SK-N-SH (cell line): ENCODE measurements around the gene RPA1. TPM values are rescaled to one million over a fixed set of nuclear protein-coding genes. Genes with fewer than 3 reads are reported as not detected.

Source experiments
- CTCF ChIA-PET: fragments of 300-600, 350-600 bp; formaldehyde crosslinking; extraction: SDS; loops from one replicate; lab custom pipeline; 2021; lab: Yijun Ruan, JAX
- POLR2A ChIA-PET: fragments of 350-600 bp; sonication (Branson Sonifier 250); formaldehyde crosslinking; extraction: SDS; loops from one replicate; lab custom pipeline; 2020; ENCODE audit warnings: antibody characterized with exemption, inconsistent platforms; lab: Yijun Ruan, JAX
- DNase-seq: peaks from one replicate; pipeline ENCODE4 v3.0.0; 2012
- H2AFZ ChIP-seq: fragments of 200-600 bp; sonication (generic); 2 replicates; pipeline ENCODE4 v1.8.1; 2016; ENCODE audit warnings: antibody characterized with exemption, mild to moderate bottlenecking, low read depth
- H3F3A ChIP-seq: fragments of 200-600 bp; sonication (generic); replicated peaks from 2 replicates; pipeline ENCODE3; 2016; ENCODE audit warnings: antibody characterized with exemption, mild to moderate bottlenecking; ENCODE audit not compliant: insufficient read depth
- H3K27ac ChIP-seq, 2 experiments: fragments of 200-500 bp in 1 of 2; fragments of 200-600 bp in 1 of 2; sonication (Bioruptor generic) in 1 of 2; sonication (generic), shearing (Covaris generic) in 1 of 2; 2 replicates each; pipeline versions ENCODE4 v1.5.1 to v1.6.1; 2014 to 2016; ENCODE audit warnings: low read depth in 2 of 2, inconsistent platforms in 1 of 2, low read length in 1 of 2, mild to moderate bottlenecking in 1 of 2, mixed read lengths in 1 of 2
- H3K27me3 ChIP-seq: fragments of 200-600 bp; sonication (generic), shearing (Covaris generic); 2 replicates; pipeline ENCODE4 v1.6.1; 2016; ENCODE audit warnings: mixed run types; ENCODE audit not compliant: insufficient read depth
- H3K36me3 ChIP-seq, 2 experiments: fragments of 200-500 bp in 1 of 2; fragments of 200-600 bp in 1 of 2; sonication (Bioruptor generic) in 1 of 2; sonication (generic) in 1 of 2; replicated peaks in 1 of 2; 2 replicates each; pipeline versions ENCODE3 to v1.5.1; 2014 to 2016; ENCODE audit warnings: low read length in 1 of 2, mild to moderate bottlenecking in 1 of 2; ENCODE audit not compliant: insufficient read depth in 2 of 2, control insufficient read depth in 1 of 2
- H3K4me1 ChIP-seq, 2 experiments: fragments of 200-500 bp in 1 of 2; fragments of 200-600 bp in 1 of 2; sonication (Bioruptor generic) in 1 of 2; sonication (generic), shearing (Covaris generic) in 1 of 2; 2 replicates each; pipeline versions ENCODE4 v1.5.1 to v1.6.1; 2014 to 2016; ENCODE audit warnings: low read depth in 1 of 2, low read length in 1 of 2, mixed run types in 1 of 2; ENCODE audit not compliant: insufficient read depth in 2 of 2, control insufficient read depth in 1 of 2
- H3K4me2 ChIP-seq: fragments of 200-600 bp; sonication (generic), shearing (Covaris generic); 2 replicates; pipeline ENCODE4 v1.6.1; 2017; ENCODE audit warnings: mixed run types
- H3K4me3 ChIP-seq, 2 experiments: fragments of 200-500 bp in 1 of 2; fragments of 200-600 bp in 1 of 2; sonication (Bioruptor generic) in 1 of 2; sonication (generic), shearing (Covaris generic) in 1 of 2; 2 replicates each; pipeline versions ENCODE4 v1.5.1 to v1.8.1; 2014 to 2016; ENCODE audit warnings: low read depth in 2 of 2, inconsistent platforms in 1 of 2, low read length in 1 of 2, mild to moderate bottlenecking in 1 of 2, mixed read lengths in 1 of 2, moderate library complexity in 1 of 2
- H3K79me2 ChIP-seq: fragments of 200-600 bp; sonication (generic); 2 replicates; pipeline ENCODE4 v1.8.1; 2017; ENCODE audit warnings: mild to moderate bottlenecking; ENCODE audit not compliant: insufficient read depth
- H3K9ac ChIP-seq: fragments of 200-600 bp; sonication (generic); 2 replicates; pipeline ENCODE4 v1.6.1; 2017; ENCODE audit warnings: mixed run types
- H3K9me2 ChIP-seq: fragments of 200-600 bp; sonication (generic); 2 replicates; pipeline ENCODE4 v1.6.1; 2017; ENCODE audit warnings: mixed run types
- H3K9me3 ChIP-seq: fragments of 200-600 bp; sonication (generic); 2 replicates; pipeline ENCODE4 v1.6.1; 2017; ENCODE audit warnings: mixed run types, mild to moderate bottlenecking, moderate library complexity
- H4K20me1 ChIP-seq: fragments of 200-600 bp; sonication (generic); 2 replicates; pipeline ENCODE4 v1.6.1; 2017; ENCODE audit warnings: mild to moderate bottlenecking, mixed run types; ENCODE audit not compliant: insufficient read depth
- CHD2 ChIP-seq: fragments of 150-350 bp; IDR thresholded peaks from 2 replicates; pipeline ENCODE4 v1.6.1; 2018; ENCODE audit warnings: low read length; ENCODE audit not compliant: partially characterized antibody
- FOSL2 ChIP-seq: IDR thresholded peaks from 2 replicates; pipeline ENCODE4 v1.4.0; 2012; ENCODE audit warnings: low read depth, mild to moderate bottlenecking, moderate library complexity, borderline replicate concordance
- FOXM1 ChIP-seq: IDR thresholded peaks from 2 replicates; pipeline ENCODE4 v1.4.0; 2012; ENCODE audit warnings: low read depth, mild to moderate bottlenecking
- JUND ChIP-seq: IDR thresholded peaks from 2 replicates; pipeline ENCODE4 v1.4.0; 2012
- MEF2A ChIP-seq: IDR thresholded peaks from 2 replicates; pipeline ENCODE4 v1.4.0; 2012; ENCODE audit warnings: low read depth, borderline replicate concordance
- RXRA ChIP-seq: IDR thresholded peaks from 2 replicates; pipeline ENCODE4 v1.4.0; 2012; ENCODE audit warnings: low read depth, mild to moderate bottlenecking, borderline replicate concordance
- TEAD4 ChIP-seq: IDR thresholded peaks from 2 replicates; pipeline ENCODE4 v1.4.0; 2012; ENCODE audit warnings: mild to moderate bottlenecking, borderline replicate concordance; ENCODE audit not compliant: insufficient read depth
- USF2 ChIP-seq: fragments of 150-350 bp; IDR thresholded peaks from 2 replicates; pipeline ENCODE4 v1.6.1; 2017; ENCODE audit warnings: antibody characterized with exemption, low read length, low read depth, borderline replicate concordance
- WGBS: methylation state at CpG from one replicate; pipeline ENCODE4 v1.1.6; 2017; ENCODE audit warnings: low lambda C conversion rate; 5-methylcytosine and 5-hydroxymethylcytosine counted together
- polyA plus RNA-seq, 3 experiments: library from polyadenylated mRNA; depleted of rRNA; stranded (reverse); fragments of >200 nt; gene quantifications; 2 replicates each; pipeline ENCODE4 v1.2.3, GENCODE V29; 2012
- TF ChIP-seq, protein P1 (sequence below): IDR thresholded peaks from 2 replicates; pipeline ENCODE4 v1.4.0; 2012; ENCODE audit warnings: low read depth, borderline replicate concordance
- TF ChIP-seq, protein P2 (sequence below): fragments of 200-600 bp; sonication (generic); IDR thresholded peaks from 2 replicates; pipeline ENCODE4 v1.6.1; 2017; ENCODE audit warnings: antibody characterized with exemption, mild to moderate bottlenecking, moderate library complexity

RPA1 gene
- polyA plus RNA-seq, 1 of the 3 experiments (the other 2 are of a cell fraction) = 47.2 TPM

- 71% methylated on average over 11 of the region's 14 CpGs for WGBS
- POLR2A ChIA-PET = no interaction called here
- Histone ChIP-seq H3K36me3 (no peaks in the 10 kb centered on the region), H3K9me2 (no peaks in the 10 kb centered on the region), H4K20me1 (no peaks in the 10 kb centered on the region), H3F3A (no peaks in the 10 kb centered on the region), H3K4me3 (no peak overlapping the region), H3K79me2 (no peaks in the 10 kb centered on the region), H3K27me3 (no peaks in the 10 kb centered on the region), H3K9ac (no peak overlapping the region), H3K27ac (no peak overlapping the region), H3K4me1 (peaks cover 0 to 6% of the 10 kb centered on the region in 2 experiments; a peak in 1 of 4 replicates), H2AFZ (no peak overlapping the region), H3K4me2 (no peak overlapping the region), H3K9me3 (no peaks in the 10 kb centered on the region)
- no peak for DNase-seq
- no peak for TF ChIP-seq CHD2
- no peak for TF ChIP-seq USF2
- TF ChIP-seq FOSL2 = no peak
- TF ChIP-seq, protein P1, sequence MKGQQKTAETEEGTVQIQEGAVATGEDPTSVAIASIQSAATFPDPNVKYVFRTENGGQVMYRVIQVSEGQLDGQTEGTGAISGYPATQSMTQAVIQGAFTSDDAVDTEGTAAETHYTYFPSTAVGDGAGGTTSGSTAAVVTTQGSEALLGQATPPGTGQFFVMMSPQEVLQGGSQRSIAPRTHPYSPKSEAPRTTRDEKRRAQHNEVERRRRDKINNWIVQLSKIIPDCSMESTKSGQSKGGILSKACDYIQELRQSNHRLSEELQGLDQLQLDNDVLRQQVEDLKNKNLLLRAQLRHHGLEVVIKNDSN = no peak
- TF ChIP-seq, protein P2, sequence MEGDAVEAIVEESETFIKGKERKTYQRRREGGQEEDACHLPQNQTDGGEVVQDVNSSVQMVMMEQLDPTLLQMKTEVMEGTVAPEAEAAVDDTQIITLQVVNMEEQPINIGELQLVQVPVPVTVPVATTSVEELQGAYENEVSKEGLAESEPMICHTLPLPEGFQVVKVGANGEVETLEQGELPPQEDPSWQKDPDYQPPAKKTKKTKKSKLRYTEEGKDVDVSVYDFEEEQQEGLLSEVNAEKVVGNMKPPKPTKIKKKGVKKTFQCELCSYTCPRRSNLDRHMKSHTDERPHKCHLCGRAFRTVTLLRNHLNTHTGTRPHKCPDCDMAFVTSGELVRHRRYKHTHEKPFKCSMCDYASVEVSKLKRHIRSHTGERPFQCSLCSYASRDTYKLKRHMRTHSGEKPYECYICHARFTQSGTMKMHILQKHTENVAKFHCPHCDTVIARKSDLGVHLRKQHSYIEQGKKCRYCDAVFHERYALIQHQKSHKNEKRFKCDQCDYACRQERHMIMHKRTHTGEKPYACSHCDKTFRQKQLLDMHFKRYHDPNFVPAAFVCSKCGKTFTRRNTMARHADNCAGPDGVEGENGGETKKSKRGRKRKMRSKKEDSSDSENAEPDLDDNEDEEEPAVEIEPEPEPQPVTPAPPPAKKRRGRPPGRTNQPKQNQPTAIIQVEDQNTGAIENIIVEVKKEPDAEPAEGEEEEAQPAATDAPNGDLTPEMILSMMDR = no peak
- no peak for TF ChIP-seq RXRA
- TF ChIP-seq FOXM1 = no peak
- TF ChIP-seq JUND = no peak
- no peak for TF ChIP-seq MEF2A
- TF ChIP-seq TEAD4 = no peak
- CTCF ChIA-PET = interaction anchor here (0.7 to 0.9 kb wide), 2 partner anchors 18 to 40 kb away, joined by 3 to 4 read pairs; no protein-coding TSS in a partner anchor
These were observed 118.7 kb downstream of the RPA1 start for GRCh38 chr17:1948517-1948825.

Other genes with a start within 250 kb of the RPA1 start
- gene SLC43A2, start 201.2 kb upstream of the RPA1 start, polyA plus RNA-seq (2012; rRNA removed) = 9.8 and 11.0 TPM in 2 replicates
- 0.39 TPM in 2 replicates for gene SCARF1, start 184.3 kb upstream of the RPA1 start, polyA plus RNA-seq (2012; rRNA removed)
- 3.8 and 4.5 TPM in 2 replicates for gene RILP, start 180.1 kb upstream of the RPA1 start, polyA plus RNA-seq (2012; rRNA removed)
- gene PRPF8, start 145.1 kb upstream of the RPA1 start, polyA plus RNA-seq (2012; rRNA removed) = 123 and 149 TPM in 2 replicates
- 1.3 and 1.9 TPM in 2 replicates for gene TLCD2, start 119.6 kb upstream of the RPA1 start, polyA plus RNA-seq (2012; rRNA removed)
- gene WDR81, start 105.3 kb upstream of the RPA1 start, polyA plus RNA-seq (2012; rRNA removed) = 7.2 and 9.3 TPM in 2 replicates
- 0.16 and 0.26 TPM in 2 replicates for gene SERPINF2, start 87.1 kb upstream of the RPA1 start, polyA plus RNA-seq (2012; rRNA removed)
- gene SERPINF1, start 67.9 kb upstream of the RPA1 start, polyA plus RNA-seq (2012; rRNA removed) = 380 and 392 TPM in 2 replicates
- 4.9 and 6.1 TPM in 2 replicates for gene SMYD4, start 103 bp upstream of the RPA1 start, polyA plus RNA-seq (2012; rRNA removed)
- gene RTN4RL1, start 195.3 kb downstream of the RPA1 start, polyA plus RNA-seq (2012; rRNA removed) = 0.07 TPM in 1 of 2 replicates, not detected in the other
- gene DPH1, start 200.1 kb downstream of the RPA1 start, polyA plus RNA-seq (2012; rRNA removed) = 36.2 and 39.5 TPM in 2 replicates
- 58.1 and 59.2 TPM in 2 replicates for gene OVCA2, start 212.0 kb downstream of the RPA1 start, polyA plus RNA-seq (2012; rRNA removed)
- 3.8 and 6.4 TPM in 2 replicates for gene HIC1, start 225.1 kb downstream of the RPA1 start, polyA plus RNA-seq (2012; rRNA removed)